Measurements from ENCODE around the gene KLK1. TPM values are rescaled to one million over a fixed set of nuclear protein-coding genes. Genes with fewer than 3 reads are reported as not detected.
"Not testable (repeated sequence)": the region's sequence is repeated elsewhere in the genome, so short reads cannot be mapped to it uniquely, and the experiment has no call there.

The KLK1 gene
- polyA plus RNA-seq, 1 donor from 2014 or later, result not detected

DNA sequence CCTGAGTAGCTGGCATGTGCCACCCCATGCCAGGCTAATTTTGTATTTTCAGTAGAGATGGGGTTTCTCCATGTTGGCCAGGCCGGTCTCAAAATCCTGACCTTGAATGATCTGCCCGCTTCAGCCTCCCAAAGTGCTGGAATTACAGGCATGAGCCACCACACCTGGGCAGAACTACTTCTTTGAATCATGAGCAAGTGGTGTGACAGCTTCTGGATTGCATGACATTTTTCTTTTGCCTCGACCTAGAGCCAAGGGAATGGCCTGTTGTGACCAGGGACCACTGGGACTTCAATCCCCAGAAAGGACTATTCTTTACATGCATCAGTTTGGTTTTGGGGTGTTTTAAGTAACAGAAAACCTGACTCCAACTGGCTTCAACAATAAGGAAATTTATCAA is 50.7 kb downstream of the KLK1 start:
- not testable (repeated sequence) for H4K20me1 ChIP-seq (ENCODE audit: insufficient read depth); H3K9me2 ChIP-seq (ENCODE audit: insufficient read depth, low read length); H3K4me3 ChIP-seq (ENCODE audit: low read length); H3K4me2 ChIP-seq (ENCODE audit: low read length); H3K79me2 ChIP-seq (replicated peaks; ENCODE audit: insufficient read depth, low read length); H3K9me3 ChIP-seq (ENCODE audit: low read length); H3K27ac ChIP-seq (ENCODE audit: low read length); H2AFZ ChIP-seq (ENCODE audit: low read depth, low read length); H3K36me3 ChIP-seq (ENCODE audit: insufficient read depth, low read length); H3K9ac ChIP-seq (ENCODE audit: low read length); H3F3A ChIP-seq (ENCODE audit: insufficient read depth, low read length, poor library complexity, severe bottlenecking)
- peaks cover 11% of the 10 kb centered on the region for H3K27me3 ChIP-seq (ENCODE audit: insufficient read depth, low read depth, low read length)

DNA sequence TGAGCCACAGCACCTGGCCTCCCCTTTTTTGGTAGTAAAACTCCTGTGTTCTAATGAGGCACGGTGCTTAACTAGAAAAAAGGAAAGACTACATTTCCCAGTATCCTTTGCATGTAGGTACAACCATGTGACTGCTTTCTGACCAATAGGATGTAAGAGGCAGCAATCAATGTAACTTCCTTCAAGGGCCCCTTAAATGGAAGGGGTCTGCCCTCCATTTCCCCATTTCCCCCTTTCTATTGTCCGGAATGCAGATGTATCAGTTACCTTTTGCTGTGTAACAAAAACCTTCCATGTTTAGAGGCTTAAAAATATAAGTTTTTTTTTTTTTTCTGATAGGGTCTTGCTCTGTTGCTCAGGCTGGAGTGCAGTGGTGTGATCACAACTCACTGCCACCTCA is 51.1 kb downstream of the KLK1 start:
- no peaks in the 10 kb centered on the region for H3K79me2 ChIP-seq (replicated peaks; ENCODE audit: insufficient read depth, low read length)
- no peaks in the 10 kb centered on the region for H3K36me3 ChIP-seq (ENCODE audit: insufficient read depth, low read length)
- no peak overlapping the region for H3K4me3 ChIP-seq (ENCODE audit: low read length)
- TF ChIP-seq MXI1 (conservative IDR thresholded peaks at IDR 0.05; ENCODE audit: poor library complexity, severe bottlenecking) (no peak), POLR2AphosphoS5 (IDR thresholded peaks at IDR 0.05) (no peak), EZH2 (IDR thresholded peaks at IDR 0.05; ENCODE audit: borderline replicate concordance, insufficient read depth, low read length, poor library complexity, severe bottlenecking) (no peak), RAD21 (conservative IDR thresholded peaks at IDR 0.05) (no peak), EP300 (conservative IDR thresholded peaks at IDR 0.05; ENCODE audit: poor library complexity, severe bottlenecking) (no peak)
- TF ChIP-seq, protein P1, sequence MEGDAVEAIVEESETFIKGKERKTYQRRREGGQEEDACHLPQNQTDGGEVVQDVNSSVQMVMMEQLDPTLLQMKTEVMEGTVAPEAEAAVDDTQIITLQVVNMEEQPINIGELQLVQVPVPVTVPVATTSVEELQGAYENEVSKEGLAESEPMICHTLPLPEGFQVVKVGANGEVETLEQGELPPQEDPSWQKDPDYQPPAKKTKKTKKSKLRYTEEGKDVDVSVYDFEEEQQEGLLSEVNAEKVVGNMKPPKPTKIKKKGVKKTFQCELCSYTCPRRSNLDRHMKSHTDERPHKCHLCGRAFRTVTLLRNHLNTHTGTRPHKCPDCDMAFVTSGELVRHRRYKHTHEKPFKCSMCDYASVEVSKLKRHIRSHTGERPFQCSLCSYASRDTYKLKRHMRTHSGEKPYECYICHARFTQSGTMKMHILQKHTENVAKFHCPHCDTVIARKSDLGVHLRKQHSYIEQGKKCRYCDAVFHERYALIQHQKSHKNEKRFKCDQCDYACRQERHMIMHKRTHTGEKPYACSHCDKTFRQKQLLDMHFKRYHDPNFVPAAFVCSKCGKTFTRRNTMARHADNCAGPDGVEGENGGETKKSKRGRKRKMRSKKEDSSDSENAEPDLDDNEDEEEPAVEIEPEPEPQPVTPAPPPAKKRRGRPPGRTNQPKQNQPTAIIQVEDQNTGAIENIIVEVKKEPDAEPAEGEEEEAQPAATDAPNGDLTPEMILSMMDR (IDR thresholded peaks at IDR 0.05; ENCODE audit: poor library complexity, severe bottlenecking), result no peak
- no peaks in the 10 kb centered on the region for H3F3A ChIP-seq (ENCODE audit: insufficient read depth, low read length, poor library complexity, severe bottlenecking)
- H3K9me3 ChIP-seq (ENCODE audit: low read length), result no peaks in the 10 kb centered on the region
- peaks cover 6% of the 10 kb centered on the region for H3K27me3 ChIP-seq (ENCODE audit: insufficient read depth, low read depth, low read length)
- H4K20me1 ChIP-seq (ENCODE audit: insufficient read depth), result no peaks in the 10 kb centered on the region
- no peak overlapping the region for H3K27ac ChIP-seq (ENCODE audit: low read length)
- H3K9ac ChIP-seq (ENCODE audit: low read length), result no peak overlapping the region
- H3K4me2 ChIP-seq (ENCODE audit: low read length), result no peak overlapping the region
- no peak overlapping the region for H2AFZ ChIP-seq (ENCODE audit: low read depth, low read length)
- no peaks in the 10 kb centered on the region for H3K9me2 ChIP-seq (ENCODE audit: insufficient read depth, low read length)

DNA sequence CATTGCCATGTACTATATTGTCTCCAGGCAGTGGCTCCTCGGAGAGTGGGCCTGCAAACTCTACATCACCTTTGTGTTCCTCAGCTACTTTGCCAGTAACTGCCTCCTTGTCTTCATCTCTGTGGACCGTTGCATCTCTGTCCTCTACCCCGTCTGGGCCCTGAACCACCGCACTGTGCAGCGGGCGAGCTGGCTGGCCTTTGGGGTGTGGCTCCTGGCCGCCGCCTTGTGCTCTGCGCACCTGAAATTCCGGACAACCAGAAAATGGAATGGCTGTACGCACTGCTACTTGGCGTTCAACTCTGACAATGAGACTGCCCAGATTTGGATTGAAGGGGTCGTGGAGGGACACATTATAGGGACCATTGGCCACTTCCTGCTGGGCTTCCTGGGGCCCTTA is 52.7 kb downstream of the KLK1 start:
- no peaks in the 10 kb centered on the region for H3F3A ChIP-seq (ENCODE audit: insufficient read depth, low read length, poor library complexity, severe bottlenecking)
- no peaks in the 10 kb centered on the region for H4K20me1 ChIP-seq (ENCODE audit: insufficient read depth)
- no peak overlapping the region for H3K9ac ChIP-seq (ENCODE audit: low read length)
- no peak overlapping the region for H3K4me2 ChIP-seq (ENCODE audit: low read length)
- no peaks in the 10 kb centered on the region for H3K36me3 ChIP-seq (ENCODE audit: insufficient read depth, low read length)
- no peak overlapping the region for H3K4me3 ChIP-seq (ENCODE audit: low read length)
- H3K27ac ChIP-seq (ENCODE audit: low read length), result no peak overlapping the region
- no peaks in the 10 kb centered on the region for H3K9me3 ChIP-seq (ENCODE audit: low read length)
- TF ChIP-seq EP300 (conservative IDR thresholded peaks at IDR 0.05; ENCODE audit: poor library complexity, severe bottlenecking) (no peak), POLR2AphosphoS5 (IDR thresholded peaks at IDR 0.05) (no peak), TAF1 (IDR thresholded peaks at IDR 0.05; ENCODE audit: low read depth) (no peak), SMC3 (conservative IDR thresholded peaks at IDR 0.05; ENCODE audit: poor library complexity) (no peak), MXI1 (conservative IDR thresholded peaks at IDR 0.05; ENCODE audit: poor library complexity, severe bottlenecking) (no peak), RAD21 (conservative IDR thresholded peaks at IDR 0.05) (no peak), EZH2 (IDR thresholded peaks at IDR 0.05; ENCODE audit: borderline replicate concordance, insufficient read depth, low read length, poor library complexity, severe bottlenecking) (no peak)
- TF ChIP-seq, protein P2, sequence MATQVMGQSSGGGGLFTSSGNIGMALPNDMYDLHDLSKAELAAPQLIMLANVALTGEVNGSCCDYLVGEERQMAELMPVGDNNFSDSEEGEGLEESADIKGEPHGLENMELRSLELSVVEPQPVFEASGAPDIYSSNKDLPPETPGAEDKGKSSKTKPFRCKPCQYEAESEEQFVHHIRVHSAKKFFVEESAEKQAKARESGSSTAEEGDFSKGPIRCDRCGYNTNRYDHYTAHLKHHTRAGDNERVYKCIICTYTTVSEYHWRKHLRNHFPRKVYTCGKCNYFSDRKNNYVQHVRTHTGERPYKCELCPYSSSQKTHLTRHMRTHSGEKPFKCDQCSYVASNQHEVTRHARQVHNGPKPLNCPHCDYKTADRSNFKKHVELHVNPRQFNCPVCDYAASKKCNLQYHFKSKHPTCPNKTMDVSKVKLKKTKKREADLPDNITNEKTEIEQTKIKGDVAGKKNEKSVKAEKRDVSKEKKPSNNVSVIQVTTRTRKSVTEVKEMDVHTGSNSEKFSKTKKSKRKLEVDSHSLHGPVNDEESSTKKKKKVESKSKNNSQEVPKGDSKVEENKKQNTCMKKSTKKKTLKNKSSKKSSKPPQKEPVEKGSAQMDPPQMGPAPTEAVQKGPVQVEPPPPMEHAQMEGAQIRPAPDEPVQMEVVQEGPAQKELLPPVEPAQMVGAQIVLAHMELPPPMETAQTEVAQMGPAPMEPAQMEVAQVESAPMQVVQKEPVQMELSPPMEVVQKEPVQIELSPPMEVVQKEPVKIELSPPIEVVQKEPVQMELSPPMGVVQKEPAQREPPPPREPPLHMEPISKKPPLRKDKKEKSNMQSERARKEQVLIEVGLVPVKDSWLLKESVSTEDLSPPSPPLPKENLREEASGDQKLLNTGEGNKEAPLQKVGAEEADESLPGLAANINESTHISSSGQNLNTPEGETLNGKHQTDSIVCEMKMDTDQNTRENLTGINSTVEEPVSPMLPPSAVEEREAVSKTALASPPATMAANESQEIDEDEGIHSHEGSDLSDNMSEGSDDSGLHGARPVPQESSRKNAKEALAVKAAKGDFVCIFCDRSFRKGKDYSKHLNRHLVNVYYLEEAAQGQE (IDR thresholded peaks at IDR 0.05; ENCODE audit: borderline replicate concordance), result no peak
- TF ChIP-seq, protein P1 (IDR thresholded peaks at IDR 0.05; ENCODE audit: poor library complexity, severe bottlenecking), result no peak
- no peaks in the 10 kb centered on the region for H3K79me2 ChIP-seq (replicated peaks; ENCODE audit: insufficient read depth, low read length)
- H2AFZ ChIP-seq (ENCODE audit: low read depth, low read length), result no peak overlapping the region
- no peaks in the 10 kb centered on the region for H3K9me2 ChIP-seq (ENCODE audit: insufficient read depth, low read length)
- H3K27me3 ChIP-seq (ENCODE audit: insufficient read depth, low read depth, low read length), result no peaks in the 10 kb centered on the region

DNA sequence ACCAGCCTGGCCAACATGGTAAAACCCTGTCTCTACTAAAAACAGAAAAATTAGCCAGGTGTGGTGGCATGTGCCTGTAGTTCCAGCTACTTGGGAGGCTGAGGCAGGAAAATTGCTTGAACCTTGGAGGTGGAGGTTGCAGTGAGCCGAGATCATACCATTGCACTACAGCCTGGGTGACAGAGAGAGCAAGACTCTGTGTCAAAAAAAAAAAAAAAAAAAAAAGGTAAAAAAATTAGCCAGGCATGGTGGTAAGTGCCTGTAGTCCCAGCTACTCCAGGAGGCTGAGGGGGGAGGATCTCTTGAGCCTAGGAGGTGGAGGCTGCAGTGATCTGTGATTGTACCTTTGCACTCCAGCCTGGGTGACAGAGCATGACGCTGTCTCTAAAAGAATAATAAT is 53.4 kb downstream of the KLK1 start, which contains the start of gene GPR32:
Gene GPR32 (plus strand): TSS at position 301 of the 400 bp plus-strand sequence. CDS start 137 bp downstream, outside the sequence.
- H3K4me3 ChIP-seq (ENCODE audit: low read length); H3K27me3 ChIP-seq (ENCODE audit: insufficient read depth, low read depth, low read length); H3K27ac ChIP-seq (ENCODE audit: low read length); H2AFZ ChIP-seq (ENCODE audit: low read depth, low read length); H3K9me3 ChIP-seq (ENCODE audit: low read length); H3F3A ChIP-seq (ENCODE audit: insufficient read depth, low read length, poor library complexity, severe bottlenecking); H3K79me2 ChIP-seq (replicated peaks; ENCODE audit: insufficient read depth, low read length); H4K20me1 ChIP-seq (ENCODE audit: insufficient read depth); H3K9ac ChIP-seq (ENCODE audit: low read length); H3K9me2 ChIP-seq (ENCODE audit: insufficient read depth, low read length); H3K4me2 ChIP-seq (ENCODE audit: low read length); H3K36me3 ChIP-seq (ENCODE audit: insufficient read depth, low read length): not testable (repeated sequence)

Data from neural cell (in vitro differentiated cells).